Measurements from ENCODE around the gene CA10.

DNA sequence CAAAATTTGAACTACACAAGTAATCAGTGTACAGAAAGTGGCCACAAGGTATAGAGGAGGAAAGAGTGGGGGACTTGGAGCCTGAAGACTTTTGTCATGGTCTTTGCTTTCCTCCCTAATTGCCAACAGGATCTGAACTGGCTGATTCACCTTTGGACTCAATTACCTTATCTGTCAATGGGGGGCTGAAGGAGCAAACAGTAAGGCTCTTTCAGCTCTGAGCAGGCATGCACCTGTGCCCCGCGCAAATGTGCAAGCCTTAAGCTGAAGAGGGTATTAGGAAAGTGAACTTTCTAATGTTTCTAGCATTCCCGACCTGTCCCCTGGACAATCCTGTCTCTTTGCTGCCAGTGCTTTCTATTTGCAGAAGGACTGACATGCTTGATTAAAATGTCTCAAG, 302.7 kb downstream of the CA10 start:
- TF ChIP-seq EZH2 (IDR thresholded peaks at IDR 0.05; ENCODE audit: borderline replicate concordance, low read depth, low read length, poor library complexity, severe bottlenecking) (no peak), CTCF (conservative IDR thresholded peaks at IDR 0.05; ENCODE audit: low read depth, low read length) (no peak)

All from A673 (cell line).